B cell (primary cell): Measurements from ENCODE around the gene CTNNBL1. TPM values are rescaled to one million over a fixed set of nuclear protein-coding genes. Genes with fewer than 3 reads are reported as not detected.

Experiments
- ATAC-seq: fragments of 200-7000 bp; cut with Tn5 transposase; one replicate; pipeline ENCODE4 v1.10.0; 2021; ENCODE audit warnings: low read depth, mild to moderate bottlenecking, moderate number of reproducible peaks, moderate library complexity
- CTCF ChIA-PET: fragments of 350-600 bp; sonication (Branson Sonifier 250); formaldehyde crosslinking; loops from one replicate; lab custom pipeline; 2021; ENCODE audit warnings: antibody characterized with exemption, inconsistent platforms; lab: Charles Lee
- POLR2A ChIA-PET: fragments of 350-600 bp; sonication (Branson Sonifier 250); formaldehyde crosslinking; loops from one replicate; lab custom pipeline; 2021; ENCODE audit warnings: antibody characterized with exemption; lab: Charles Lee
- DNase-seq: peaks from one replicate; pipeline ENCODE4 v3.0.0; 2013
- H2AFZ ChIP-seq: 2 replicates; pipeline ENCODE4 v1.6.1; 2012; ENCODE audit warnings: mild to moderate bottlenecking, low read depth, low read length; ENCODE audit not compliant: insufficient read depth, poor library complexity, severe bottlenecking
- H3K27ac ChIP-seq, 2 donors: 1 replicate in 1 of 2; 2 replicates in 1 of 2; pipeline ENCODE4 v1.5.1; 2012 to 2013; ENCODE audit warnings: low read length in 2 of 2, mild to moderate bottlenecking in 2 of 2, moderate library complexity in 1 of 2
- H3K27me3 ChIP-seq, 4 experiments: fragments of 200-600 bp in 1 of 4; sonication (generic) in 1 of 4; replicated peaks in 1 of 4; 1 replicate in 2 of 4; 2 replicates in 2 of 4; pipeline versions ENCODE4 v1.6.1 to v1.7.0; 2013 to 2016; ENCODE audit warnings: low read length in 3 of 4, mild to moderate bottlenecking in 2 of 4, mixed read lengths in 1 of 4, moderate library complexity in 1 of 4; ENCODE audit not compliant: insufficient read depth in 4 of 4, control insufficient read depth in 3 of 4; ENCODE audit errors: control extremely low read depth in 1 of 4
- H3K36me3 ChIP-seq, 2 experiments: replicated peaks in 1 of 2; 1 replicate in 1 of 2; 2 replicates in 1 of 2; pipeline versions ENCODE4 v1.6.1 to v1.7.1; 2013; ENCODE audit warnings: low read length in 1 of 2; ENCODE audit not compliant: insufficient read depth in 2 of 2, control insufficient read depth in 1 of 2; ENCODE audit errors: control extremely low read depth in 1 of 2, extremely low read depth in 1 of 2
- H3K4me1 ChIP-seq, 2 donors: fragments of 200-600 bp in 1 of 2; sonication (generic) in 1 of 2; 1 replicate in 1 of 2; 2 replicates in 1 of 2; pipeline versions ENCODE4 v1.5.1 to v1.6.1; 2013 to 2017; ENCODE audit warnings: low read length in 2 of 2; ENCODE audit not compliant: control insufficient read depth in 2 of 2, insufficient read depth in 2 of 2
- H3K4me2 ChIP-seq: replicated peaks from 2 replicates; pipeline ENCODE3; 2012; ENCODE audit warnings: mild to moderate bottlenecking, low read depth, low read length; ENCODE audit not compliant: poor library complexity, severe bottlenecking
- H3K4me3 ChIP-seq, 5 experiments: fragments of 200-600 bp in 1 of 5; sonication (generic) in 1 of 5; 1 replicate in 3 of 5; 2 replicates in 2 of 5; pipeline versions ENCODE4 v1.5.1 to v1.7.0; 2011 to 2016; ENCODE audit warnings: low read length in 4 of 5, mild to moderate bottlenecking in 4 of 5, low read depth in 2 of 5, control low read depth in 1 of 5, moderate library complexity in 1 of 5; ENCODE audit not compliant: insufficient read depth in 1 of 5; ENCODE audit errors: control extremely low read depth in 1 of 5, extremely low read depth in 1 of 5
- H3K79me2 ChIP-seq: fragments of 200-600 bp; sonication (generic); one replicate; pipeline ENCODE4 v1.6.0; 2016; ENCODE audit warnings: low read length; ENCODE audit not compliant: control insufficient read depth, insufficient read depth
- H3K9ac ChIP-seq: fragments of 200-600 bp; sonication (generic); 2 replicates; pipeline ENCODE4 v1.6.1; 2017; ENCODE audit warnings: mild to moderate bottlenecking, low read length, moderate library complexity
- H3K9me3 ChIP-seq, 3 donors: one replicate each; pipeline versions ENCODE4 v1.6.1 to v1.7.1; 2013; ENCODE audit warnings: low read length in 2 of 3; ENCODE audit not compliant: control insufficient read depth in 2 of 3, insufficient read depth in 1 of 3; ENCODE audit errors: control extremely low read depth in 1 of 3
- H4K20me1 ChIP-seq: 2 replicates; pipeline ENCODE4 v1.6.0; 2012; ENCODE audit warnings: mild to moderate bottlenecking, low read length; ENCODE audit not compliant: insufficient read depth, control insufficient read depth, poor library complexity, severe bottlenecking
- H3K27ac Mint-ChIP-seq: one replicate; pipeline ENCODE4 v1.8.0; 2021; ENCODE audit warnings: mixed read lengths
- H3K27me3 Mint-ChIP-seq: one replicate; pipeline ENCODE4 v1.8.0; 2021; ENCODE audit warnings: mixed read lengths
- H3K4me1 Mint-ChIP-seq: one replicate; pipeline ENCODE4 v1.8.0; 2021; ENCODE audit warnings: mixed read lengths
- H3K4me3 Mint-ChIP-seq: one replicate; pipeline ENCODE4 v1.8.0; 2021; ENCODE audit warnings: mixed read lengths
- H3K9me3 Mint-ChIP-seq: one replicate; pipeline ENCODE4 v1.8.0; 2022; ENCODE audit warnings: mixed read lengths; ENCODE audit not compliant: insufficient read depth
- EZH2 ChIP-seq: IDR thresholded peaks from 2 replicates; pipeline ENCODE4 v1.6.1; 2012; ENCODE audit warnings: borderline replicate concordance, low read depth, mild to moderate bottlenecking, moderate library complexity, low read length; ENCODE audit not compliant: insufficient read depth, poor library complexity, severe bottlenecking
- WGBS: methylation state at CpG from one replicate; pipeline ENCODE4 v1.1.5; 2013; ENCODE audit warnings: missing lambda C conversion rate; ENCODE audit not compliant: insufficient coverage; 5-methylcytosine and 5-hydroxymethylcytosine counted together
- intact Hi-C: fragments of 100-400 bp; cut with micrococcal nuclease; formaldehyde crosslinking; loops from one replicate; pipeline ENCODE4 v1.10.0; 2022
- polyA plus RNA-seq: library from polyadenylated mRNA; depleted of rRNA; stranded (reverse); fragments of >200 nt; gene quantifications from 2 replicates; pipeline ENCODE4 v1.2.3, GENCODE V29; 2012
- total RNA-seq, 2 donors: library from RNA; stranded (reverse); fragments of 120-200 nt in 1 of 2; gene quantifications; 1 replicate in 1 of 2; 2 replicates in 1 of 2; pipeline versions ENCODE4 v1.2.3 to v1.2.4, GENCODE V29; 2013 to 2022
- TF ChIP-seq, protein P1 (sequence below): fragments of 200-600 bp; IDR thresholded peaks from one replicate; pipeline ENCODE4 v1.8.0; 2022; ENCODE audit warnings: antibody characterized with exemption, mild to moderate bottlenecking

CTNNBL1 gene
- total and polyA plus RNA-seq, 2 donors (not counting 1 experiment from before 2014, with no cell fraction given), result 25.3 to 64.7 TPM

DNA sequence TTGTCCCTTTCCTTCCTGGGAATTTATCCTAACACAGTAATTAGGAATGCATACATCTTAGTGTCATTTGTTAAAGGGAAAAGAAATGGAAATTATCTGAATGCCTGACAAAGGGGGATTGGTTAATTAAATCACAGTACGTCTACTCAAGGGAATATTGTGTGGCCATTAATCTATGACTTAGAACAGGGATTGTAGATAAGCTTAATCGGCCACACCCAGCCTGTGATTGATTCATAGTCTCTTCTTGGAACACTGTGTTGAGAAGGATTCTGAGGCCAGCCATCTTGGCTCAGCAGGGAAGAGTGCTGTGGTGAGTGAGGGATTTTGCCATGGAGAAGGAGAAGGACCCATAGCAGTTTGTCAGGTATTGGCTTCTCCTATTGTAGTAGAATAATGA is 50.5 kb downstream of the CTNNBL1 start:
- Mint-ChIP-seq H3K27ac (peak overlapping the region; percentile 8), H3K27me3 (no peaks in the 10 kb centered on the region), H3K9me3 (no peaks in the 10 kb centered on the region), H3K4me1 (peaks cover 16% of the 10 kb centered on the region), H3K4me3 (no peak overlapping the region)
- Histone ChIP-seq H3K4me1 (no peaks in the 10 kb centered on the region), H3K4me3 (no peak overlapping the region), H3K27ac (no peak overlapping the region), H3K9ac (no peak overlapping the region), H3K79me2 (peaks cover 9% of the 10 kb centered on the region), H3K36me3 (peaks cover 4 to 46% of the 10 kb centered on the region in 2 experiments), H2AFZ (no peak overlapping the region), H4K20me1 (peaks cover 5% of the 10 kb centered on the region), H3K4me2 (no peak overlapping the region), H3K27me3 (no peaks in the 10 kb centered on the region), H3K9me3 (no peaks in the 10 kb centered on the region)
- CTCF ChIA-PET, result no interaction called here
- intact Hi-C loops, result loop anchor here (10.0 kb wide), 1 partner anchor 170 kb away; no protein-coding TSS in a partner anchor
- TF ChIP-seq EZH2, result no peak
- TF ChIP-seq, protein P1, sequence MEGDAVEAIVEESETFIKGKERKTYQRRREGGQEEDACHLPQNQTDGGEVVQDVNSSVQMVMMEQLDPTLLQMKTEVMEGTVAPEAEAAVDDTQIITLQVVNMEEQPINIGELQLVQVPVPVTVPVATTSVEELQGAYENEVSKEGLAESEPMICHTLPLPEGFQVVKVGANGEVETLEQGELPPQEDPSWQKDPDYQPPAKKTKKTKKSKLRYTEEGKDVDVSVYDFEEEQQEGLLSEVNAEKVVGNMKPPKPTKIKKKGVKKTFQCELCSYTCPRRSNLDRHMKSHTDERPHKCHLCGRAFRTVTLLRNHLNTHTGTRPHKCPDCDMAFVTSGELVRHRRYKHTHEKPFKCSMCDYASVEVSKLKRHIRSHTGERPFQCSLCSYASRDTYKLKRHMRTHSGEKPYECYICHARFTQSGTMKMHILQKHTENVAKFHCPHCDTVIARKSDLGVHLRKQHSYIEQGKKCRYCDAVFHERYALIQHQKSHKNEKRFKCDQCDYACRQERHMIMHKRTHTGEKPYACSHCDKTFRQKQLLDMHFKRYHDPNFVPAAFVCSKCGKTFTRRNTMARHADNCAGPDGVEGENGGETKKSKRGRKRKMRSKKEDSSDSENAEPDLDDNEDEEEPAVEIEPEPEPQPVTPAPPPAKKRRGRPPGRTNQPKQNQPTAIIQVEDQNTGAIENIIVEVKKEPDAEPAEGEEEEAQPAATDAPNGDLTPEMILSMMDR, result no peak
- DNase-seq, result no peak
- ATAC-seq, result no peak
- POLR2A ChIA-PET, result no interaction called here
- 100% methylated on average over 2 of the region's 2 CpGs for WGBS

- ChIA-PET CTCF (interaction anchor here (1.6 kb wide), 1 partner anchor 10 kb away, joined by 4 read pairs; no protein-coding TSS in a partner anchor), POLR2A (no interaction called here)
- peak; percentile 17 for ATAC-seq
- no peak overlapping the region for H3K4me3 Mint-ChIP-seq
- TF ChIP-seq, protein P1, result no peak
- no peak for TF ChIP-seq EZH2
- peaks cover 0 to 8% of the 10 kb centered on the region in 2 donors for H3K4me1 ChIP-seq
- peaks cover 24% of the 10 kb centered on the region for H3K4me1 Mint-ChIP-seq
- H3K4me3 ChIP-seq, result no peak overlapping the region
- no peak overlapping the region for H3K27ac ChIP-seq
- H3K9me3 Mint-ChIP-seq, result no peaks in the 10 kb centered on the region
- 64% methylated on average over 3 of the region's 3 CpGs for WGBS
- H3K9ac ChIP-seq, result no peak overlapping the region
- no peaks in the 10 kb centered on the region for H3K27me3 Mint-ChIP-seq
- H3K79me2 ChIP-seq, result peaks cover 4% of the 10 kb centered on the region
- no peaks in the 10 kb centered on the region for H3K9me3 ChIP-seq
- intact Hi-C loops, result loop anchor here (10.0 kb wide), 1 partner anchor 171 kb away; no protein-coding TSS in a partner anchor
- no peak overlapping the region for H3K4me2 ChIP-seq
- H3K36me3 ChIP-seq, result peaks cover 4 to 43% of the 10 kb centered on the region in 2 experiments
- peak overlapping the region; percentile 28 for H3K27ac Mint-ChIP-seq
- no peak for DNase-seq
- H3K27me3 ChIP-seq, result no peaks in the 10 kb centered on the region
- no peak overlapping the region for H2AFZ ChIP-seq
- H4K20me1 ChIP-seq, result no peaks in the 10 kb centered on the region
Observed at GRCh38 chr20:37745553-37745952, 51.7 kb downstream of the CTNNBL1 start.
